CMK (cell line): ENCODE data around the gene SLC30A1.

Experiments used
- DNase-seq: peaks from one replicate; pipeline ENCODE4 v3.0.0-alpha.2; 2010; ENCODE audit warnings: low read depth

Gene SLC30A1

GRCh38 chr1:211607754-211608473, 29.0 kb upstream of the SLC30A1 start:
- DNase-seq = no peak

- no peak for DNase-seq
Measured at GRCh38 chr1:211606914-211607753, 28.2 kb upstream of the SLC30A1 start.

GRCh38 chr1:211606332-211606913, 27.5 kb upstream of the SLC30A1 start:
- DNase-seq = no peak

GRCh38 chr1:211605603-211606331, 26.8 kb upstream of the SLC30A1 start:
- no peak for DNase-seq

GRCh38 chr1:211605034-211605433, 26.1 kb upstream of the SLC30A1 start:
- no peak for DNase-seq

GRCh38 chr1:211604548-211604947, 25.6 kb upstream of the SLC30A1 start:
- no peak for DNase-seq

GRCh38 chr1:211603713-211604112, 24.8 kb upstream of the SLC30A1 start:
- no peak for DNase-seq

GRCh38 chr1:211603191-211603701, 24.3 kb upstream of the SLC30A1 start:
- DNase-seq = no peak

GRCh38 chr1:211601982-211602670, 23.2 kb upstream of the SLC30A1 start:
- no peak for DNase-seq

- no peak for DNase-seq
Measured at GRCh38 chr1:211601159-211601558, 22.2 kb upstream of the SLC30A1 start.

- no peak for DNase-seq
Measured at GRCh38 chr1:211599250-211599649, 20.3 kb upstream of the SLC30A1 start.

- DNase-seq = no peak
Measured at GRCh38 chr1:211598514-211598913, 19.6 kb upstream of the SLC30A1 start.

- DNase-seq = no peak
Measured at GRCh38 chr1:211596418-211597181, 17.6 kb upstream of the SLC30A1 start.

GRCh38 chr1:211595419-211595818, 16.5 kb upstream of the SLC30A1 start:
- DNase-seq = no peak

GRCh38 chr1:211591980-211592493, 13.1 kb upstream of the SLC30A1 start:
- DNase-seq = no peak

GRCh38 chr1:211589782-211590721, 11.1 kb upstream of the SLC30A1 start:
- no peak for DNase-seq

GRCh38 chr1:211588711-211589110, 9.8 kb upstream of the SLC30A1 start:
- no peak for DNase-seq

GRCh38 chr1:211587123-211587522, 8.2 kb upstream of the SLC30A1 start:
- DNase-seq = no peak

- no peak for DNase-seq
Measured at GRCh38 chr1:211586538-211586937, 7.6 kb upstream of the SLC30A1 start.
